ENCODE results near the gene SMIM8. TPM values are rescaled to one million over a fixed set of nuclear protein-coding genes. Genes with fewer than 3 reads are reported as not detected.

Gene SMIM8
- total and polyA plus RNA-seq, 2 of the 4 experiments (the other 2 are of a cell fraction), result 2.7 to 3.6 TPM

DNA sequence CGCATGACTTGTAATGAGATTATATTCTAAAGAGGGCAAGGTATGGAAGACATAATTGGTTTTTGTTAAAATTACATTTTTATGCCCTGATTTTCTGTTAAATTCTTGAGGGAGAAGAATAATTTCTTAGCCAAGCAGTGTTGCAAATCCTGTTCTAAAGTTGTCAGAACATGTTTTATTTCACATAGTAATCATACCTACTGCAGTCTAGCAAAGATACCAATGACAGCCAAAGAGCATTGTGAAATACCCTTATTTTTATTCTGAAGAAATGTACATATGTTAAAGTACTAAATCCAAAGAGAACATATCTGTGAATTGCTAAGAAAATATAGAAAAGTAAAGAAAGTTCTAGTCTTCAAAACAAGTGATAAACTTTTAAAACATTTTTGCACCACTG, 39.6 kb upstream of the SMIM8 start:
- in situ Hi-C loops (cut with MboI; ENCODE audit: low sequenced_read_pairs) (no loop called here), dilution Hi-C loops (cut with HindIII; ENCODE audit: low sequenced_read_pairs, unreplicated experiment) (no loop called here), intact Hi-C loops (cut with micrococcal nuclease) (no loop called here)
- Histone ChIP-seq H2BK5ac (ENCODE audit: low read depth, low read length, poor library complexity, severe bottlenecking) (no peak overlapping the region), H3K4ac (ENCODE audit: low read depth, low read length) (no peak overlapping the region), H3K4me3 (ENCODE audit: insufficient read depth, low read depth, low read length) (no peak overlapping the region), H3K14ac (replicated peaks; ENCODE audit: low read depth, low read length) (no peak overlapping the region), H3K18ac (ENCODE audit: low read depth, low read length) (no peak overlapping the region), H2AK9ac (replicated peaks; ENCODE audit: low read depth, low read length, poor library complexity) (no peak overlapping the region), H3K56ac (ENCODE audit: extremely low read depth, insufficient read depth, low read length) (no peak overlapping the region), H2BK120ac (ENCODE audit: low read depth, low read length) (no peak overlapping the region), H3K27ac (ENCODE audit: insufficient read depth, low read length) (no peak overlapping the region), H3K9me1 (ENCODE audit: insufficient read depth, low read length) (no peaks in the 10 kb centered on the region), H3K4me2 (ENCODE audit: low read depth, low read length) (no peak overlapping the region), H2BK20ac (ENCODE audit: low read depth, low read length) (no peak overlapping the region), H3K27me3 (ENCODE audit: control insufficient read depth, insufficient read depth, low read length) (no peaks in the 10 kb centered on the region; the same call in 1 of the 2 replicates), H3K4me1 (ENCODE audit: control insufficient read depth, insufficient read depth, low read length) (no peaks in the 10 kb centered on the region), H4K8ac (ENCODE audit: low read depth in 2 of 2, low read length in 2 of 2) (no peak overlapping the region), H4K20me1 (ENCODE audit: insufficient read depth, low read length) (no peaks in the 10 kb centered on the region), H3K9me3 (ENCODE audit: control insufficient read depth, insufficient read depth, low read length) (no peaks in the 10 kb centered on the region), H2BK15ac (ENCODE audit: low read depth, low read length) (no peak overlapping the region), H4K5ac (ENCODE audit: low read depth, low read length) (no peak overlapping the region), H3K9ac (ENCODE audit: low read depth, low read length) (no peak overlapping the region), H2AK5ac (ENCODE audit: low read depth, low read length) (no peak overlapping the region), H3K23ac (ENCODE audit: low read depth, low read length) (no peak overlapping the region), H3K36me3 (ENCODE audit: control insufficient read depth, insufficient read depth, low read length) (no peaks in the 10 kb centered on the region), H2AFZ (replicated peaks; ENCODE audit: low read length, poor library complexity) (no peak overlapping the region), H3K79me1 (ENCODE audit: low read depth in 1 of 2, low read length in 2 of 2) (no peaks in the 10 kb centered on the region), H4K91ac (ENCODE audit: insufficient read depth, low read depth, low read length) (no peak overlapping the region)
- ATAC-seq (ENCODE audit: low read depth) (no peak), DNase-seq (no peak)
- ChIA-PET POLR2A (ENCODE audit: unreplicated experiment) (no interaction called here), CTCF (no interaction called here)
- WGBS, 2 experiments (ENCODE audit: extremely low coverage in 2 of 2, insufficient read length in 1 of 2), result no CpG with 5 or more reads among the region's 1 CpG
- BruUV-seq (replicated peaks), result no TSS peak
- TF ChIP-seq RCOR1 (IDR thresholded peaks at IDR 0.05; ENCODE audit: insufficient replicate concordance, low read length) (no peak), CEBPB (IDR thresholded peaks at IDR 0.05; ENCODE audit: low read depth, low read length) (peak; percentile 65)

Data from IMR-90 (cell line).